HL-60/S4 treated with retinoic acid at 250 ng/mL for 4 days and 3 days (cell line): Measurements from ENCODE around the gene CRACR2B.

Experiments used
- in situ Hi-C: fragments of 300-500 bp; cut with MboI; formaldehyde crosslinking; loops from 2 replicates; pipeline ENCODE4 v1.7.0; 2022; ENCODE audit warnings: low sequenced_read_pairs

The CRACR2B gene

GRCh38 chr11:827897-828192 lies at the start of gene CRACR2B:
Gene CRACR2B (plus strand): TSS chr11:827919. CDS start chr11:828608, 689 bp downstream.
- in situ Hi-C loops = no loop called here

GRCh38 chr11:778976-779954 lies 48.5 kb upstream of the CRACR2B start:
- in situ Hi-C loops = no loop called here

- in situ Hi-C loops = no loop called here
Measured at GRCh38 chr11:779955-780532, 47.7 kb upstream of the CRACR2B start.

- in situ Hi-C loops = no loop called here
Measured at GRCh38 chr11:782264-783174, 45.2 kb upstream of the CRACR2B start.

- in situ Hi-C loops = no loop called here
Measured at GRCh38 chr11:783581-784015, 44.1 kb upstream of the CRACR2B start.

- in situ Hi-C loops = no loop called here
Measured at GRCh38 chr11:786235-787083, 41.3 kb upstream of the CRACR2B start.

- in situ Hi-C loops = no loop called here
Measured at GRCh38 chr11:787084-787675, 40.5 kb upstream of the CRACR2B start.

GRCh38 chr11:788009-788640 lies 39.6 kb upstream of the CRACR2B start:
- in situ Hi-C loops = no loop called here

- in situ Hi-C loops = no loop called here
Measured at GRCh38 chr11:788953-789940, 38.5 kb upstream of the CRACR2B start.

GRCh38 chr11:789943-790342 lies 37.8 kb upstream of the CRACR2B start, which contains the start of gene CEND1:
Gene CEND1 (minus strand): TSS chr11:790090. CDS start chr11:788576, 1,514 bp downstream.
- in situ Hi-C loops = no loop called here

- in situ Hi-C loops = no loop called here
Measured at GRCh38 chr11:790721-791564, 36.8 kb upstream of the CRACR2B start.

- in situ Hi-C loops = no loop called here
Measured at GRCh38 chr11:791658-792534, 35.8 kb upstream of the CRACR2B start.

- in situ Hi-C loops = no loop called here
Measured at GRCh38 chr11:792535-792821, 35.2 kb upstream of the CRACR2B start.

GRCh38 chr11:792873-793272 lies 34.8 kb upstream of the CRACR2B start:
- in situ Hi-C loops = no loop called here

GRCh38 chr11:793556-793955 lies 34.2 kb upstream of the CRACR2B start:
- in situ Hi-C loops = no loop called here

GRCh38 chr11:794013-794765 lies 33.5 kb upstream of the CRACR2B start:
- in situ Hi-C loops = no loop called here
